Placental pericyte (primary cell): ENCODE results near the gene ZCCHC12. TPM values are rescaled to one million over a fixed set of nuclear protein-coding genes. Genes with fewer than 3 reads are reported as not detected.

Experiments
- total RNA-seq: library from RNA; depleted of rRNA; stranded (reverse); fragments of >200 nt; gene quantifications from 2 replicates; pipeline ENCODE4 v1.2.3, GENCODE V29; 2012

The ZCCHC12 gene
- total RNA-seq = 0.14 TPM in 1 of 2 replicates, not detected in the other

DNA sequence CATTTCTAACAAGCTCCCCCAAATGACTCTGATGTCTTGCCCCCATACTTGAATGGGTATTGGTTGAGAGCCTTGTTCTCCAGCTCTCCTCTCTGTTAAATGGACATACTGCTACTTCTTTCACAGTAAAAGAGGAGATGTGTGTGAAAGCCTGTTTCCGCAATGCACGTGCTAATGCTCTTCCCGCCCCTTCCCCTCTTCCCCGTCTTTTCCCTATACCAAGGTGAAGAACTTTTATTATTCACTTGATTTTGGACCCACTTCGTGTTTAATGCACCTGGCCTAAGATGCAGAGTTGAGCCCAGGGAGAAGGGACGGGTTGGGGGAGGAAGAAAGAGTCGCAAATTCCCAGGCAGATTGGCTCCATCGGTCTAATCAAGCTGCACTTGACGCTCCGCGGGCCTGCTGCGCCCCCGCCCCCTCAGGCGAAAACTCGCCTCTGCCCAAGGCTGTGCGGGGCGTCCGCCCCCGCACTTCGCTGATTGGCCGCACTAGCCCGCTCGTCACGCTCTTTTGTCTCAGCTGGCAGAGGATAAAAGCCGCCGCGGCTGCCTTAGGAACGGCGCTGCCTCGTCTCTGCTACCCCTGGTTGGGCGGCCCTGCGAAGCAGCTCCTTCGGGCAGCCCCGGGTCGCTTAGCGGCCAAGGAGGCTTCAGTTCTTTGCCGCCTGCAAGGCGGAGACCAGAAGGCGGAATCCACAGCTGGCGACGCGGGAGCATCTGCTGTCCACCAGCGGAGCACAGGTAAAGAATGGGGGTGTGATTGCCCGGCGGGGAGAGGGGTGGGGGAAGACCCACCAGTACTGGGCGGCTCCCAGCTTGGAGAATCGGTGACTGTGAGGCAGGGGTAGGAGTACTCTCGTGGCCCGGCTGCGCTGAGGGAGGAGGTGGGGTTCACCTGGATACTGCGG is at the start of gene ZCCHC12:
ZCCHC12 (plus strand) TSS at position 562 of the 910 bp plus-strand sequence. CDS start 1,421 bp downstream, outside the sequence.

Other genes with a start within 250 kb of the ZCCHC12 start
- 51.6 and 51.7 TPM in 2 replicates for gene IL13RA1, start 96.2 kb upstream of the ZCCHC12 start, total RNA-seq
- 0.22 and 0.57 TPM in 2 replicates for gene LONRF3, start 150.8 kb downstream of the ZCCHC12 start, total RNA-seq
- not detected in 2 replicates for gene CT47C1, start 249.2 kb downstream of the ZCCHC12 start, total RNA-seq